SK-N-SH (cell line): Measurements from ENCODE around the gene IQCK. TPM values are rescaled to one million over a fixed set of nuclear protein-coding genes. Genes with fewer than 3 reads are reported as not detected.

Experiments
- CTCF ChIA-PET: fragments of 300-600, 350-600 bp; formaldehyde crosslinking; extraction: SDS; loops from one replicate; lab custom pipeline; 2021; lab: Yijun Ruan, JAX
- POLR2A ChIA-PET: fragments of 350-600 bp; sonication (Branson Sonifier 250); formaldehyde crosslinking; extraction: SDS; loops from one replicate; lab custom pipeline; 2020; ENCODE audit warnings: antibody characterized with exemption, inconsistent platforms; lab: Yijun Ruan, JAX
- DNase-seq: peaks from one replicate; pipeline ENCODE4 v3.0.0; 2012
- H2AFZ ChIP-seq: fragments of 200-600 bp; sonication (generic); 2 replicates; pipeline ENCODE4 v1.8.1; 2016; ENCODE audit warnings: antibody characterized with exemption, mild to moderate bottlenecking, low read depth
- H3F3A ChIP-seq: fragments of 200-600 bp; sonication (generic); replicated peaks from 2 replicates; pipeline ENCODE3; 2016; ENCODE audit warnings: antibody characterized with exemption, mild to moderate bottlenecking; ENCODE audit not compliant: insufficient read depth
- H3K27ac ChIP-seq, 2 experiments: fragments of 200-500 bp in 1 of 2; fragments of 200-600 bp in 1 of 2; sonication (Bioruptor generic) in 1 of 2; sonication (generic), shearing (Covaris generic) in 1 of 2; 2 replicates each; pipeline versions ENCODE4 v1.5.1 to v1.6.1; 2014 to 2016; ENCODE audit warnings: low read depth in 2 of 2, inconsistent platforms in 1 of 2, low read length in 1 of 2, mild to moderate bottlenecking in 1 of 2, mixed read lengths in 1 of 2
- H3K27me3 ChIP-seq: fragments of 200-600 bp; sonication (generic), shearing (Covaris generic); 2 replicates; pipeline ENCODE4 v1.6.1; 2016; ENCODE audit warnings: mixed run types; ENCODE audit not compliant: insufficient read depth
- H3K36me3 ChIP-seq, 2 experiments: fragments of 200-500 bp in 1 of 2; fragments of 200-600 bp in 1 of 2; sonication (Bioruptor generic) in 1 of 2; sonication (generic) in 1 of 2; replicated peaks in 1 of 2; 2 replicates each; pipeline versions ENCODE3 to v1.5.1; 2014 to 2016; ENCODE audit warnings: low read length in 1 of 2, mild to moderate bottlenecking in 1 of 2; ENCODE audit not compliant: insufficient read depth in 2 of 2, control insufficient read depth in 1 of 2
- H3K4me1 ChIP-seq, 2 experiments: fragments of 200-500 bp in 1 of 2; fragments of 200-600 bp in 1 of 2; sonication (Bioruptor generic) in 1 of 2; sonication (generic), shearing (Covaris generic) in 1 of 2; 2 replicates each; pipeline versions ENCODE4 v1.5.1 to v1.6.1; 2014 to 2016; ENCODE audit warnings: low read depth in 1 of 2, low read length in 1 of 2, mixed run types in 1 of 2; ENCODE audit not compliant: insufficient read depth in 2 of 2, control insufficient read depth in 1 of 2
- H3K4me2 ChIP-seq: fragments of 200-600 bp; sonication (generic), shearing (Covaris generic); 2 replicates; pipeline ENCODE4 v1.6.1; 2017; ENCODE audit warnings: mixed run types
- H3K4me3 ChIP-seq, 2 experiments: fragments of 200-500 bp in 1 of 2; fragments of 200-600 bp in 1 of 2; sonication (Bioruptor generic) in 1 of 2; sonication (generic), shearing (Covaris generic) in 1 of 2; 2 replicates each; pipeline versions ENCODE4 v1.5.1 to v1.8.1; 2014 to 2016; ENCODE audit warnings: low read depth in 2 of 2, inconsistent platforms in 1 of 2, low read length in 1 of 2, mild to moderate bottlenecking in 1 of 2, mixed read lengths in 1 of 2, moderate library complexity in 1 of 2
- H3K79me2 ChIP-seq: fragments of 200-600 bp; sonication (generic); 2 replicates; pipeline ENCODE4 v1.8.1; 2017; ENCODE audit warnings: mild to moderate bottlenecking; ENCODE audit not compliant: insufficient read depth
- H3K9ac ChIP-seq: fragments of 200-600 bp; sonication (generic); 2 replicates; pipeline ENCODE4 v1.6.1; 2017; ENCODE audit warnings: mixed run types
- H3K9me2 ChIP-seq: fragments of 200-600 bp; sonication (generic); 2 replicates; pipeline ENCODE4 v1.6.1; 2017; ENCODE audit warnings: mixed run types
- H3K9me3 ChIP-seq: fragments of 200-600 bp; sonication (generic); 2 replicates; pipeline ENCODE4 v1.6.1; 2017; ENCODE audit warnings: mixed run types, mild to moderate bottlenecking, moderate library complexity
- H4K20me1 ChIP-seq: fragments of 200-600 bp; sonication (generic); 2 replicates; pipeline ENCODE4 v1.6.1; 2017; ENCODE audit warnings: mild to moderate bottlenecking, mixed run types; ENCODE audit not compliant: insufficient read depth
- CTCF ChIP-seq: fragments of 200-600 bp; sonication (generic); IDR thresholded peaks from 2 replicates; pipeline ENCODE4 v1.6.1; 2017; ENCODE audit warnings: antibody characterized with exemption, mild to moderate bottlenecking, moderate library complexity
- EP300 ChIP-seq, 2 experiments: IDR thresholded peaks; 2 replicates each; pipeline versions ENCODE4 v1.4.0 to v1.6.1; 2012; ENCODE audit warnings: borderline replicate concordance in 1 of 2, low read depth in 1 of 2, low read length in 1 of 2
- EZH2phosphoT487 ChIP-seq: fragments of 200-600 bp; sonication (generic); IDR thresholded peaks from 2 replicates; pipeline ENCODE4 v1.6.1; 2017; ENCODE audit warnings: low read depth, mixed run types, mild to moderate bottlenecking, antibody characterized with exemption, moderate library complexity, borderline replicate concordance
- FOSL2 ChIP-seq: IDR thresholded peaks from 2 replicates; pipeline ENCODE4 v1.4.0; 2012; ENCODE audit warnings: low read depth, mild to moderate bottlenecking, moderate library complexity, borderline replicate concordance
- FOXJ3 ChIP-seq: sonication (generic); formaldehyde crosslinking; IDR thresholded peaks from 2 replicates; pipeline ENCODE4 v1.5.1; 2020; ENCODE audit warnings: mild to moderate bottlenecking, missing genetic modification reagents
- GABPA ChIP-seq: IDR thresholded peaks from 2 replicates; pipeline ENCODE4 v1.4.0; 2012; ENCODE audit warnings: low read depth, mild to moderate bottlenecking
- JUND ChIP-seq: IDR thresholded peaks from 2 replicates; pipeline ENCODE4 v1.4.0; 2012
- MAX ChIP-seq: IDR thresholded peaks from 2 replicates; pipeline ENCODE4 v1.4.0; 2012; ENCODE audit warnings: low read depth
- MEF2A ChIP-seq: IDR thresholded peaks from 2 replicates; pipeline ENCODE4 v1.4.0; 2012; ENCODE audit warnings: low read depth, borderline replicate concordance
- MXI1 ChIP-seq: IDR thresholded peaks from 2 replicates; pipeline ENCODE4 v1.6.1; 2012; ENCODE audit warnings: mild to moderate bottlenecking, low read depth, low read length, improper control_type of control experiment
- NFIC ChIP-seq: IDR thresholded peaks from 2 replicates; pipeline ENCODE4 v1.4.0; 2012; ENCODE audit warnings: borderline replicate concordance
- PBX3 ChIP-seq: IDR thresholded peaks from 2 replicates; pipeline ENCODE4; 2012
- POLR2AphosphoS5 ChIP-seq: IDR thresholded peaks from 2 replicates; pipeline ENCODE4 v1.6.1; 2012; ENCODE audit warnings: low read depth, low read length
- RFX5 ChIP-seq: IDR thresholded peaks from 2 replicates; pipeline ENCODE4 v1.6.1; 2012; ENCODE audit warnings: mild to moderate bottlenecking, improper control_type of control experiment, low read length
- SIN3A ChIP-seq: IDR thresholded peaks from 2 replicates; pipeline ENCODE4 v1.6.1; 2012; ENCODE audit warnings: low read depth, mild to moderate bottlenecking, low read length, moderate library complexity, borderline replicate concordance
- SMC3 ChIP-seq: IDR thresholded peaks from 2 replicates; pipeline ENCODE4 v1.6.1; 2012; ENCODE audit warnings: low read depth, low read length, improper control_type of control experiment
- TAF1 ChIP-seq: IDR thresholded peaks from 2 replicates; pipeline ENCODE4 v1.6.1; 2012; ENCODE audit warnings: low read depth, mild to moderate bottlenecking, low read length, moderate library complexity, borderline replicate concordance
- TCF12 ChIP-seq: IDR thresholded peaks from 2 replicates; pipeline ENCODE4 v1.4.0; 2012
- TEAD4 ChIP-seq: IDR thresholded peaks from 2 replicates; pipeline ENCODE4 v1.4.0; 2012; ENCODE audit warnings: mild to moderate bottlenecking, borderline replicate concordance; ENCODE audit not compliant: insufficient read depth
- USF1 ChIP-seq: IDR thresholded peaks from 2 replicates; pipeline ENCODE4 v1.4.0; 2012; ENCODE audit warnings: low read depth, borderline replicate concordance
- ZBTB33 ChIP-seq: IDR thresholded peaks from 2 replicates; pipeline ENCODE4 v1.4.0; 2012; ENCODE audit warnings: low read depth, borderline replicate concordance
- WGBS: methylation state at CpG from one replicate; pipeline ENCODE4 v1.1.6; 2017; ENCODE audit warnings: low lambda C conversion rate; 5-methylcytosine and 5-hydroxymethylcytosine counted together
- polyA plus RNA-seq, 3 experiments: library from polyadenylated mRNA; depleted of rRNA; stranded (reverse); fragments of >200 nt; gene quantifications; 2 replicates each; pipeline ENCODE4 v1.2.3, GENCODE V29; 2012
- TF ChIP-seq, protein P1 (sequence below): fragments of 150-350 bp; IDR thresholded peaks from 2 replicates; pipeline ENCODE4 v1.6.1; 2017; ENCODE audit warnings: antibody characterized with exemption, low read length, low read depth, borderline replicate concordance

Gene IQCK
- polyA plus RNA-seq, 1 of the 3 experiments (the other 2 are of a cell fraction), result 7.3 TPM

DNA sequence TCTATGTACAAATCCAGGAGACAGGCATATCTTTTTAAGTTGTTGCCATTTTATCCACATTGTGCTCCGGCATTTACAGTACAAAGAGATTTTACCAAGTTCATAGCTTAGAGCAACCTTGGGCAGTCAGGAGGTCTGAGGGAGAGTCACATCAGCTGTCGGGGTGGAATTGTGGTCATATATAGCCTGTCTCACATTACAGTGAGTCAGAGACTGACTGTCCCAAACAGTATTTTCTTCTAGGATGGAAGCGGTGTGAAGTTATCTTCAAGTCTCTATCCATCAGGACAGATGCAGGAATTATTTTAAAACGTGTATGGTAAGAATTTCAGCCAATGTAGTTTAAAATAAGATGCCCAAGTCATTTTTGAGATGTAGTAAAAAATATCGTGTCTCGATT is 113.6 kb downstream of the IQCK start:
- DNase-seq, result no peak
- Histone ChIP-seq H4K20me1 (no peaks in the 10 kb centered on the region), H3K27me3 (no peaks in the 10 kb centered on the region), H3K79me2 (no peaks in the 10 kb centered on the region), H3K4me3 (no peak overlapping the region)
- 33% methylated on average over 6 of the region's 6 CpGs for WGBS
- TF ChIP-seq MEF2A (no peak), FOSL2 (peak; percentile 73), NFIC (no peak), ZBTB33 (no peak), USF1 (no peak), EP300 (IDR thresholded peaks at IDR 0.05; ENCODE audit: borderline replicate concordance in 1 of 2, low read depth in 1 of 2, low read length in 1 of 2) (no peak), GABPA (no peak), SMC3 (no peak), FOXJ3 (no peak), PBX3 (peak; percentile 67), TEAD4 (no peak), CTCF (no peak), TCF12 (peak; percentile 57), RFX5 (no peak), POLR2AphosphoS5 (no peak), MXI1 (no peak), SIN3A (no peak), MAX (peak; percentile 44; the same call in 1 of the 2 replicates), JUND (peak; percentile 47), TAF1 (no peak), EZH2phosphoT487 (no peak)
- TF ChIP-seq, protein P1, sequence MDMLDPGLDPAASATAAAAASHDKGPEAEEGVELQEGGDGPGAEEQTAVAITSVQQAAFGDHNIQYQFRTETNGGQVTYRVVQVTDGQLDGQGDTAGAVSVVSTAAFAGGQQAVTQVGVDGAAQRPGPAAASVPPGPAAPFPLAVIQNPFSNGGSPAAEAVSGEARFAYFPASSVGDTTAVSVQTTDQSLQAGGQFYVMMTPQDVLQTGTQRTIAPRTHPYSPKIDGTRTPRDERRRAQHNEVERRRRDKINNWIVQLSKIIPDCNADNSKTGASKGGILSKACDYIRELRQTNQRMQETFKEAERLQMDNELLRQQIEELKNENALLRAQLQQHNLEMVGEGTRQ, result no peak
- TF ChIP-seq, all 33 proteins: peak for 5
- no peak overlapping the region for H3K9ac ChIP-seq
- no peaks in the 10 kb centered on the region for H3K36me3 ChIP-seq
- POLR2A ChIA-PET, result no interaction called here
- H3F3A ChIP-seq, result peaks cover 8% of the 10 kb centered on the region
- H2AFZ ChIP-seq, result no peak overlapping the region
- CTCF ChIA-PET, result interaction anchor here (1.4 kb wide), 1 partner anchor 20 kb away, joined by 3 read pairs; no protein-coding TSS in a partner anchor
- H3K9me2 ChIP-seq, result no peaks in the 10 kb centered on the region
- H3K4me1 ChIP-seq, result peaks cover 0 to 8% of the 10 kb centered on the region in 2 experiments; a peak in 1 of 4 replicates
- H3K4me2 ChIP-seq, result peak overlapping the region; percentile 3; the same call in 1 of the 2 replicates
- H3K9me3 ChIP-seq, result no peaks in the 10 kb centered on the region
- H3K27ac ChIP-seq, result peak overlapping the region; percentile 7 to 40; a peak in 3 of 4 replicates
